HG03159 (cell line): ENCODE results near the gene POLN.
A peak's percentile ranks its signal among the peaks of the same experiment; 100 is the strongest.

ENCODE experiments used
- ATAC-seq: cut with Tn5 transposase; IDR thresholded peaks from one replicate; pipeline ENCODE4 v1.9.1; 2021; ENCODE audit warnings: mild to moderate bottlenecking, moderate library complexity; ENCODE audit not compliant: unreplicated experiment

POLN gene

GRCh38 chr4:2241410-2242353, at the start of gene POLN, which contains the start of gene HAUS3:
Gene POLN, minus strand, starts transcription at chr4:2242121. Its CDS starts 12,890 bp downstream, at chr4:2229231.
Gene HAUS3, minus strand, starts transcription at chr4:2242121. Its CDS starts 1,175 bp downstream, at chr4:2240946.
- peak; percentile 79 for ATAC-seq

- ATAC-seq, result no peak
Measured at GRCh38 chr4:2290974-2291704, 49.2 kb upstream of the POLN start.

- no peak for ATAC-seq
Measured at GRCh38 chr4:2290488-2290887, 48.6 kb upstream of the POLN start.

- no peak for ATAC-seq
Measured at GRCh38 chr4:2289955-2290333, 48.0 kb upstream of the POLN start.

GRCh38 chr4:2289311-2289954, 47.5 kb upstream of the POLN start:
- ATAC-seq, result no peak

GRCh38 chr4:2288051-2288541, 46.2 kb upstream of the POLN start:
- no peak for ATAC-seq

- no peak for ATAC-seq
Measured at GRCh38 chr4:2287594-2287915, 45.6 kb upstream of the POLN start.

- no peak for ATAC-seq
Measured at GRCh38 chr4:2286904-2287593, 45.1 kb upstream of the POLN start.

- no peak for ATAC-seq
Measured at GRCh38 chr4:2285613-2286381, 43.9 kb upstream of the POLN start.

GRCh38 chr4:2284934-2285612, 43.2 kb upstream of the POLN start:
- no peak for ATAC-seq

GRCh38 chr4:2284161-2284933, 42.4 kb upstream of the POLN start:
- ATAC-seq, result no peak

GRCh38 chr4:2283199-2283711, 41.3 kb upstream of the POLN start:
- ATAC-seq, result no peak

- no peak for ATAC-seq
Measured at GRCh38 chr4:2281575-2282343, 39.8 kb upstream of the POLN start.

GRCh38 chr4:2280531-2281300, 38.8 kb upstream of the POLN start:
- no peak for ATAC-seq

- ATAC-seq, result no peak
Measured at GRCh38 chr4:2277956-2278355, 36.0 kb upstream of the POLN start.

GRCh38 chr4:2276581-2277325, 34.8 kb upstream of the POLN start:
- ATAC-seq, result no peak
